ENCODE measurements around the gene ZC3H18.

The ZC3H18 gene

GRCh38 chr16:88529596-88529995 is 40.6 kb upstream of the ZC3H18 start:
- H3K27ac ChIP-seq = no peak overlapping the region
- TF ChIP-seq ZFX (IDR thresholded peaks at IDR 0.05; ENCODE audit: borderline replicate concordance) = no peak
- TF ChIP-seq CTCF (IDR thresholded peaks at IDR 0.05) = no peak

GRCh38 chr16:88530051-88530857 is 39.9 kb upstream of the ZC3H18 start:
- H3K27ac ChIP-seq = 0 out of 2 replicates have a peak overlapping the region, but pooled peaks have one; percentile 17

GRCh38 chr16:88530858-88531203 is 39.4 kb upstream of the ZC3H18 start:
- no peak for TF ChIP-seq CTCF (IDR thresholded peaks at IDR 0.05)
- no peak for TF ChIP-seq ZFX (IDR thresholded peaks at IDR 0.05; ENCODE audit: borderline replicate concordance)
- 0 out of 2 replicates have a peak overlapping the region, but pooled peaks have one; percentile 17 for H3K27ac ChIP-seq

More at GRCh38 chr16:88530051-88530857, 39.9 kb upstream of the ZC3H18 start:
- TF ChIP-seq CTCF (IDR thresholded peaks at IDR 0.05) = no peak
- no peak for TF ChIP-seq ZFX (IDR thresholded peaks at IDR 0.05; ENCODE audit: borderline replicate concordance)

GRCh38 chr16:88531346-88531745 is 38.9 kb upstream of the ZC3H18 start:
- TF ChIP-seq ZFX (IDR thresholded peaks at IDR 0.05; ENCODE audit: borderline replicate concordance) (no peak), CTCF (IDR thresholded peaks at IDR 0.05) (no peak)
- H3K27ac ChIP-seq = no peak overlapping the region

- TF ChIP-seq ZFX (IDR thresholded peaks at IDR 0.05; ENCODE audit: borderline replicate concordance) = no peak
- no peak for TF ChIP-seq CTCF (IDR thresholded peaks at IDR 0.05)
- H3K27ac ChIP-seq = no peak overlapping the region
These were observed 38.2 kb upstream of the ZC3H18 start for GRCh38 chr16:88531931-88532433.

GRCh38 chr16:88532434-88533241 is 37.6 kb upstream of the ZC3H18 start:
- H3K27ac ChIP-seq = no peak overlapping the region
- no peak for TF ChIP-seq CTCF (IDR thresholded peaks at IDR 0.05)
- TF ChIP-seq ZFX (IDR thresholded peaks at IDR 0.05; ENCODE audit: borderline replicate concordance) = no peak
